ENCODE measurements around the gene PSMD10.

Gene PSMD10

GRCh38 chrX:108091264-108091877, at the start of gene PSMD10, which contains the start of gene ATG4A:
Gene PSMD10, minus strand, starts transcription at chrX:108091542. Its CDS starts 22 bp downstream, at chrX:108091520.
Gene ATG4A, plus strand, starts transcription at chrX:108091778. Its CDS starts 49 bp downstream, at chrX:108091827.
- DNase-seq: peak; percentile 95

- no peak for DNase-seq
These were observed 47.7 kb upstream of the PSMD10 start for GRCh38 chrX:108138814-108139702.

- no peak for DNase-seq
These were observed 43.4 kb upstream of the PSMD10 start for GRCh38 chrX:108134724-108135123.

GRCh38 chrX:108132876-108133275, 41.5 kb upstream of the PSMD10 start:
- no peak for DNase-seq

GRCh38 chrX:108132034-108132433, 40.7 kb upstream of the PSMD10 start:
- DNase-seq: no peak

GRCh38 chrX:108131471-108131870, 40.1 kb upstream of the PSMD10 start:
- DNase-seq: no peak

- no peak for DNase-seq
These were observed 39.5 kb upstream of the PSMD10 start for GRCh38 chrX:108130889-108131288.

GRCh38 chrX:108127152-108127551, 35.8 kb upstream of the PSMD10 start:
- no peak for DNase-seq

- no peak for DNase-seq
These were observed 35.3 kb upstream of the PSMD10 start for GRCh38 chrX:108126661-108127060.

GRCh38 chrX:108123591-108124366, 32.4 kb upstream of the PSMD10 start:
- no peak for DNase-seq

- no peak for DNase-seq
These were observed 31.4 kb upstream of the PSMD10 start for GRCh38 chrX:108122748-108123147.

- DNase-seq: no peak
These were observed 29.9 kb upstream of the PSMD10 start for GRCh38 chrX:108121291-108121690.

- DNase-seq: no peak
These were observed 26.6 kb upstream of the PSMD10 start for GRCh38 chrX:108117988-108118387.

- no peak for DNase-seq
These were observed 23.2 kb upstream of the PSMD10 start for GRCh38 chrX:108114541-108114940.

GRCh38 chrX:108105473-108105872, 14.1 kb upstream of the PSMD10 start:
- DNase-seq: no peak

- no peak for DNase-seq
These were observed 6.0 kb upstream of the PSMD10 start for GRCh38 chrX:108097380-108097779.

- no peak for DNase-seq
These were observed 543 bp upstream of the PSMD10 start for GRCh38 chrX:108091878-108092291.

GRCh38 chrX:108090491-108091263, 665 bp downstream of the PSMD10 start:
- DNase-seq: no peak

GRCh38 chrX:108088511-108088910, 2.8 kb downstream of the PSMD10 start:
- no peak for DNase-seq

- no peak for DNase-seq
These were observed 3.5 kb downstream of the PSMD10 start for GRCh38 chrX:108087792-108088191.

- no peak for DNase-seq
These were observed 10.2 kb downstream of the PSMD10 start for GRCh38 chrX:108081110-108081509.

GRCh38 chrX:108072746-108073145, 18.6 kb downstream of the PSMD10 start:
- DNase-seq: no peak

GRCh38 chrX:108071578-108071977, 19.8 kb downstream of the PSMD10 start:
- no peak for DNase-seq
